GM12878 (cell line): ENCODE results near the gene PROCA1. TPM values are rescaled to one million over a fixed set of nuclear protein-coding genes. Genes with fewer than 3 reads are reported as not detected.

Experiments used
- BCL11A ChIP-seq: IDR thresholded peaks from 2 replicates; pipeline ENCODE4 v1.6.1; 2011; ENCODE audit warnings: low read depth, low read length
- CTCF ChIP-seq, 3 experiments: IDR thresholded peaks in 2 of 3; conservative IDR thresholded peaks in 1 of 3; 2 replicates each; pipeline ENCODE4 v1.5.1; 2011; ENCODE audit warnings: low read depth in 3 of 3, low read length in 3 of 3, mild to moderate bottlenecking in 3 of 3, control low read depth in 2 of 3, moderate library complexity in 2 of 3, inconsistent platforms in 1 of 3, mixed read lengths in 1 of 3; ENCODE audit not compliant: control insufficient read depth in 2 of 3, insufficient read depth in 1 of 3; ENCODE audit errors: extremely low read depth in 1 of 3
- EED ChIP-seq: sonication (generic); IDR thresholded peaks from 2 replicates; pipeline ENCODE4 v1.6.1; 2016; ENCODE audit warnings: antibody characterized with exemption, low read depth
- ETV6 ChIP-seq, 2 experiments: fragments of 450-650 bp in 1 of 2; IDR thresholded peaks in 1 of 2; conservative IDR thresholded peaks in 1 of 2; 2 replicates each; pipeline ENCODE4 v1.6.1; 2014; ENCODE audit warnings: antibody characterized with exemption in 1 of 2, borderline replicate concordance in 1 of 2, low read depth in 1 of 2, mild to moderate bottlenecking in 1 of 2, moderate library complexity in 1 of 2
- MYC ChIP-seq: IDR thresholded peaks from 2 replicates; pipeline ENCODE4 v1.6.1; 2011; ENCODE audit warnings: mild to moderate bottlenecking, low read length, moderate library complexity, inconsistent platforms; ENCODE audit not compliant: insufficient read depth, insufficient replicate concordance, insufficient read length, severe bottlenecking
- NFXL1 ChIP-seq: fragments of 450-650 bp; IDR thresholded peaks from 2 replicates; pipeline ENCODE4 v1.6.1; 2017; ENCODE audit warnings: antibody characterized with exemption, mild to moderate bottlenecking, borderline replicate concordance
- NR2C2 ChIP-seq: IDR thresholded peaks from 2 replicates; pipeline ENCODE4 v1.6.1; 2011; ENCODE audit warnings: borderline replicate concordance, low read depth; ENCODE audit not compliant: control insufficient read depth, insufficient read length
- PAX5 ChIP-seq: IDR thresholded peaks from 2 replicates; pipeline ENCODE4 v1.6.1; 2011; ENCODE audit warnings: low read depth, low read length, borderline replicate concordance
- PBX3 ChIP-seq: IDR thresholded peaks from 2 replicates; pipeline ENCODE4 v1.6.1; 2011; ENCODE audit warnings: mild to moderate bottlenecking, low read depth, low read length, moderate library complexity; ENCODE audit not compliant: insufficient replicate concordance
- SIN3A ChIP-seq: IDR thresholded peaks from 2 replicates; pipeline ENCODE4 v1.6.1; 2012; ENCODE audit warnings: low read depth, low read length, improper control_type of control experiment
- SMARCA5 ChIP-seq: fragments of 450-650 bp; IDR thresholded peaks from 2 replicates; pipeline ENCODE4 v1.6.1; 2017; ENCODE audit warnings: mild to moderate bottlenecking
- SRF ChIP-seq, 2 experiments: IDR thresholded peaks; 2 replicates each; pipeline ENCODE4 v1.6.1; 2011; ENCODE audit warnings: low read depth in 2 of 2, low read length in 2 of 2, mild to moderate bottlenecking in 1 of 2, moderate library complexity in 1 of 2
- ZNF622 ChIP-seq: fragments of 450-650 bp; IDR thresholded peaks from 2 replicates; pipeline ENCODE4 v1.6.1; 2017; ENCODE audit warnings: mild to moderate bottlenecking, inconsistent platforms
- polyA plus RNA-seq, 11 experiments: library from polyadenylated mRNA; depleted of rRNA in 4 of 11; unstranded in 6 of 11; stranded (reverse) in 5 of 11; fragments of >200 nt; fragmentation: Nextera tagmentation in 4 of 11; fragmentation: Illumina TruSeq in 1 of 11; extraction: Ambion mirVana in 4 of 11; extraction: Trizol in 1 of 11; gene quantifications; 1 replicate in 1 of 11; 2 replicates in 10 of 11; pipeline versions ENCODE4 v1.2.1 to v1.2.3, GENCODE V29; 2011 to 2016; ENCODE audit warnings: inconsistent platforms in 2 of 11, missing spikeins in 2 of 11, low read depth in 1 of 11
- total RNA-seq, 4 experiments: library from RNA; depleted of rRNA in 3 of 4; stranded (reverse); fragments of >200 nt in 3 of 4; fragmentation: Illumina TruSeq in 1 of 4; extraction: Trizol in 1 of 4; gene quantifications; 2 replicates each; pipeline versions ENCODE4 v1.2.1 to v1.2.3, GENCODE V29; 2013 to 2021
- TF ChIP-seq, protein P1 (sequence below): fragments of 450-650 bp; formaldehyde crosslinking; IDR thresholded peaks from 2 replicates; pipeline ENCODE4 v1.4.0; 2022; ENCODE audit warnings: mild to moderate bottlenecking, moderate library complexity
- TF ChIP-seq, protein P2 (sequence below): IDR thresholded peaks from 2 replicates; pipeline ENCODE4 v1.6.1; 2011; ENCODE audit warnings: borderline replicate concordance, low read depth, mild to moderate bottlenecking, moderate library complexity, mixed read lengths, low read length; ENCODE audit not compliant: insufficient read depth; ENCODE audit errors: extremely low read length
- TF ChIP-seq, protein P3 (sequence below): fragments of 450-650 bp; formaldehyde crosslinking; IDR thresholded peaks from 2 replicates; pipeline ENCODE4 v1.4.0; 2020; ENCODE audit warnings: mild to moderate bottlenecking, moderate library complexity

The PROCA1 gene
- total and polyA plus RNA-seq, 10 of the 15 experiments (the other 5 are each of a cell fraction or from before 2014, with no cell fraction given), result 0.35 to 4.8 (median 1.4) TPM

DNA sequence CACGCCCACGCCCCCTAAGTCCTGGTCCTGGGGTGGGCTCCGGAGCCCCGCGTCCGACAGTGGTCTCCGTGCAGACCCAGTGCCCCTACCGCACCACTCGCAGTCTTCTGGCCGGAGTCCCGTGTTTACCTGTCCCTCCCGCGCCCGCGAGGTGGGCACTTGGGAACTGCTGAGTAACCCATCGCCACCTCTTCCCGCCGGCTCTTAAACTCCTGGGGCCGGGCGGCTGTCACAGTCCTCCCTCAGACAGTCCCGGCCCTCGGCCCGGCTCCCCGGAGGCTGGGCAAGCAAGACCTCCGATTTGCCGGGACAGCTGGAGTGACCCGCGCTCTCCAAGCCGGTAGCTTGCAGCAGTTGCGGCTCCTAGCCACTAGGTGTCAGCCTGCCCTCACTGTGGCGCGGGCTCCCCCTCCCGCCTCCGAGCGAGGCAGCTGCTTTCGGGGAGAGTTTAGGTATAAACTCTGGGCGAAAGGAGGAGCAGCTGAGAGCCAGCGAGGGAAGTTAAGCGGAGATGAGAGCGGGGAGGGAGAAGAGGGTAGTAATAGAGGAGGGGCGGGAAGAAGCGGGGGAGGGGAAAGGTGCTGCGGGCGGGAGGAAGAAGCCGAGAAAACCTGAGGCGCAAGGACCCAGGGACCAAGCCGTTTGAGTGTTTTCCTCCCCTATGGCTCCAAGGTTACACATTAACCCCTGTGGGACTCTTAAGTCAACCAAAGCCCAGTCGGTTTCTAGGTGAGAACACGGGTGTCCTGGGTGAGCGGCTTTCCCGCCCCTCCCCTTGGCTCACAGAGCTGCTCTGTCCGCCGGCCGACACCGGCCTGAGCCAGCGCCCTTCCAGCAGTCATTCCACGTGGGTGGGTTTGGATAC lies 15.2 kb upstream of the PROCA1 start (continued):
- TF ChIP-seq, protein P1, sequence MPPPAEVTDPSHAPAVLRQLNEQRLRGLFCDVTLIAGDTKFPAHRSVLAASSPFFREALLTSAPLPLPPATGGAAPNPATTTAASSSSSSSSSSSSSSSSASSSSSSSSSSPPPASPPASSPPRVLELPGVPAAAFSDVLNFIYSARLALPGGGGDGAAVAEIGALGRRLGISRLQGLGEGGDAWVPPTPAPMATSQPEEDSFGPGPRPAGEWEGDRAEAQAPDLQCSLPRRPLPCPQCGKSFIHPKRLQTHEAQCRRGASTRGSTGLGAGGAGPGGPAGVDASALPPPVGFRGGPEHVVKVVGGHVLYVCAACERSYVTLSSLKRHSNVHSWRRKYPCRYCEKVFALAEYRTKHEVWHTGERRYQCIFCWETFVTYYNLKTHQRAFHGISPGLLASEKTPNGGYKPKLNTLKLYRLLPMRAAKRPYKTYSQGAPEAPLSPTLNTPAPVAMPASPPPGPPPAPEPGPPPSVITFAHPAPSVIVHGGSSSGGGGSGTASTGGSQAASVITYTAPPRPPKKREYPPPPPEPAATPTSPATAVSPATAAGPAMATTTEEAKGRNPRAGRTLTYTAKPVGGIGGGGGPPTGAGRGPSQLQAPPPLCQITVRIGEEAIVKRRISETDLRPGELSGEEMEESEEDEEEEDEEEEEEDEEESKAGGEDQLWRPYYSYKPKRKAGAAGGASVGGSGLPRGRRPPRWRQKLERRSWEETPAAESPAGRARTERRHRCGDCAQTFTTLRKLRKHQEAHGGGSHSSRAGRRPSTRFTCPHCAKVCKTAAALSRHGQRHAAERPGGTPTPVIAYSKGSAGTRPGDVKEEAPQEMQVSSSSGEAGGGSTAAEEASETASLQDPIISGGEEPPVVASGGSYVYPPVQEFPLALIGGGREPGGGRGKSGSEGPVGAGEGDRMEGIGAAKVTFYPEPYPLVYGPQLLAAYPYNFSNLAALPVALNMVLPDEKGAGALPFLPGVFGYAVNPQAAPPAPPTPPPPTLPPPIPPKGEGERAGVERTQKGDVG, result no peak
- TF ChIP-seq EED, result peak; percentile 69
- no peak for TF ChIP-seq BCL11A
- peak; percentile 92 for TF ChIP-seq SMARCA5
- TF ChIP-seq, protein P2, sequence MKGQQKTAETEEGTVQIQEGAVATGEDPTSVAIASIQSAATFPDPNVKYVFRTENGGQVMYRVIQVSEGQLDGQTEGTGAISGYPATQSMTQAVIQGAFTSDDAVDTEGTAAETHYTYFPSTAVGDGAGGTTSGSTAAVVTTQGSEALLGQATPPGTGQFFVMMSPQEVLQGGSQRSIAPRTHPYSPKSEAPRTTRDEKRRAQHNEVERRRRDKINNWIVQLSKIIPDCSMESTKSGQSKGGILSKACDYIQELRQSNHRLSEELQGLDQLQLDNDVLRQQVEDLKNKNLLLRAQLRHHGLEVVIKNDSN, result no peak
- TF ChIP-seq ZNF622, result no peak
- TF ChIP-seq ETV6 (conservative IDR thresholded peaks at IDR 0.05 in 1 of 2, IDR thresholded peaks at IDR 0.05 in 1 of 2; ENCODE audit: borderline replicate concordance in 1 of 2, low read depth in 1 of 2), result no peak
- TF ChIP-seq, protein P3, sequence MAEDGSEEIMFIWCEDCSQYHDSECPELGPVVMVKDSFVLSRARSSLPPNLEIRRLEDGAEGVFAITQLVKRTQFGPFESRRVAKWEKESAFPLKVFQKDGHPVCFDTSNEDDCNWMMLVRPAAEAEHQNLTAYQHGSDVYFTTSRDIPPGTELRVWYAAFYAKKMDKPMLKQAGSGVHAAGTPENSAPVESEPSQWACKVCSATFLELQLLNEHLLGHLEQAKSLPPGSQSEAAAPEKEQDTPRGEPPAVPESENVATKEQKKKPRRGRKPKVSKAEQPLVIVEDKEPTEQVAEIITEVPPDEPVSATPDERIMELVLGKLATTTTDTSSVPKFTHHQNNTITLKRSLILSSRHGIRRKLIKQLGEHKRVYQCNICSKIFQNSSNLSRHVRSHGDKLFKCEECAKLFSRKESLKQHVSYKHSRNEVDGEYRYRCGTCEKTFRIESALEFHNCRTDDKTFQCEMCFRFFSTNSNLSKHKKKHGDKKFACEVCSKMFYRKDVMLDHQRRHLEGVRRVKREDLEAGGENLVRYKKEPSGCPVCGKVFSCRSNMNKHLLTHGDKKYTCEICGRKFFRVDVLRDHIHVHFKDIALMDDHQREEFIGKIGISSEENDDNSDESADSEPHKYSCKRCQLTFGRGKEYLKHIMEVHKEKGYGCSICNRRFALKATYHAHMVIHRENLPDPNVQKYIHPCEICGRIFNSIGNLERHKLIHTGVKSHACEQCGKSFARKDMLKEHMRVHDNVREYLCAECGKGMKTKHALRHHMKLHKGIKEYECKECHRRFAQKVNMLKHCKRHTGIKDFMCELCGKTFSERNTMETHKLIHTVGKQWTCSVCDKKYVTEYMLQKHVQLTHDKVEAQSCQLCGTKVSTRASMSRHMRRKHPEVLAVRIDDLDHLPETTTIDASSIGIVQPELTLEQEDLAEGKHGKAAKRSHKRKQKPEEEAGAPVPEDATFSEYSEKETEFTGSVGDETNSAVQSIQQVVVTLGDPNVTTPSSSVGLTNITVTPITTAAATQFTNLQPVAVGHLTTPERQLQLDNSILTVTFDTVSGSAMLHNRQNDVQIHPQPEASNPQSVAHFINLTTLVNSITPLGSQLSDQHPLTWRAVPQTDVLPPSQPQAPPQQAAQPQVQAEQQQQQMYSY (CRISPR knock-in tag), result no peak
- peak; percentile 86 for TF ChIP-seq SIN3A
- TF ChIP-seq MYC, result peak; percentile 45
- peak; percentile 99 to 100 (median 99); a peak in 5 of 6 replicates for TF ChIP-seq CTCF (IDR thresholded peaks at IDR 0.05 in 2 of 3, conservative IDR thresholded peaks at IDR 0.05 in 1 of 3; ENCODE audit: control insufficient read depth in 2 of 3, extremely low read depth in 1 of 3, insufficient read depth in 1 of 3, low read depth in 3 of 3, low read length in 3 of 3)
- TF ChIP-seq PAX5, result peak; percentile 48; the same call in 1 of the 2 replicates
- peak; percentile 2 for TF ChIP-seq PBX3
- TF ChIP-seq NFXL1, result no peak
- TF ChIP-seq NR2C2, result no peak
- TF ChIP-seq SRF (IDR thresholded peaks at IDR 0.05; ENCODE audit: low read depth in 2 of 2, low read length in 2 of 2), result no peak
